Measurements from ENCODE around the gene LRP5. TPM values are rescaled to one million over a fixed set of nuclear protein-coding genes. Genes with fewer than 3 reads are reported as not detected.

Gene LRP5
- total and polyA plus RNA-seq, 12 donors: 10.7 to 277 (median 75.8) TPM

DNA sequence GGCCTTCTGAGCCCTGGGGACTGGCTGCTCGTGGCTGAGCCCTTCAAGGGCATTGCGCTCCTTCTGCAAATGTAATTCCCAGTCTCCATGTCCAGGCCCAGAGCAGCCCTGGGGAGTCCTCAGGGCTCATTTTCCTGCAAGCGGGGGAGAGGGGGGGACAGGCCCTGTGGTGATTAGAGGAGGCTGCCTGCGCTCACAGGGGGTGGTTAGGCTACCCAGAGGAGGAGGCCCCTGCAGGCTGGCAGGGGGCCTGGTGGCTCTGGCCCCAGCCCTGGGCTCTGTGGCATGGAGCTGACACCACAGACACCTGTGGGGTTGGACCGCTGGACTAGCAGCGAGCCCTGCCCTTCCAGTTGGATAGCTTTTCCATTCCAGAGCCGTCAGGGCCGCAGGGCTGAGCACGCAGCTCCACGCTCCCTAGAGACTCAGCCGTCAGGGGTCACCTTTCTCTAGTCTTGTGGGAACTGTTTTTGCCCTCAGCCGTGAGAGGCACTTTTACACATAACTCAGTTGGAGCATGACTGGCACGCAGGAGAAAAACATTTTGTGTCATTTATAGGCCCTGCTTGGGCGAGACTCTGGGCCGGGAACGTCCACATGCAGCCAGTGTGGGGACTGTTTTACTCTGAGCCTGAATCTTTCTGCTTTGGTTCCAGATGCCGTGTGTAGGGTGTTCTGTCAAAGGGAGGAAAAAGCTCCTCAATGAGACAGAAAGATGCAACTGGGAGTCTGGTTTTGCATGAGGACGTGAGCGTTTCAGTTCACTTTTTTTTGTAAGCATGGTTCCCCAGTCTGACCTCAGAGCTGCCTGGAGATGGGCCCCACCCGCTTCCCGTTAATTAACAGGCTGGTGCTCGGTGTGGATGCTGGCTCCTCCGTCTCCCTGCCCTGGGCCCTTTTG, 58.1 kb downstream of the LRP5 start:
- intact Hi-C loops (cut with DNase I): loop anchor here in 1 of 2 donors (5.0 kb wide), 1 partner anchor 58 kb away; the partner anchor contains the start of gene LRP5
- Histone ChIP-seq H3K4me3 (no peak overlapping the region), H3K9me3 (replicated peaks in 1 of 3) (no peaks in the 10 kb centered on the region), H3K36me3 (replicated peaks in 1 of 2) (peaks cover 0 to 23% of the 10 kb centered on the region in 2 donors), H3K27ac (peak overlapping the region in 2 of 5 donors; percentile 58 to 93), H3K27me3 (no peaks in the 10 kb centered on the region), H3K4me1 (replicated peaks in 1 of 2) (peaks cover 20 to 51% of the 10 kb centered on the region in 2 donors)
- no peak for DNase-seq
- TF ChIP-seq, protein P1, sequence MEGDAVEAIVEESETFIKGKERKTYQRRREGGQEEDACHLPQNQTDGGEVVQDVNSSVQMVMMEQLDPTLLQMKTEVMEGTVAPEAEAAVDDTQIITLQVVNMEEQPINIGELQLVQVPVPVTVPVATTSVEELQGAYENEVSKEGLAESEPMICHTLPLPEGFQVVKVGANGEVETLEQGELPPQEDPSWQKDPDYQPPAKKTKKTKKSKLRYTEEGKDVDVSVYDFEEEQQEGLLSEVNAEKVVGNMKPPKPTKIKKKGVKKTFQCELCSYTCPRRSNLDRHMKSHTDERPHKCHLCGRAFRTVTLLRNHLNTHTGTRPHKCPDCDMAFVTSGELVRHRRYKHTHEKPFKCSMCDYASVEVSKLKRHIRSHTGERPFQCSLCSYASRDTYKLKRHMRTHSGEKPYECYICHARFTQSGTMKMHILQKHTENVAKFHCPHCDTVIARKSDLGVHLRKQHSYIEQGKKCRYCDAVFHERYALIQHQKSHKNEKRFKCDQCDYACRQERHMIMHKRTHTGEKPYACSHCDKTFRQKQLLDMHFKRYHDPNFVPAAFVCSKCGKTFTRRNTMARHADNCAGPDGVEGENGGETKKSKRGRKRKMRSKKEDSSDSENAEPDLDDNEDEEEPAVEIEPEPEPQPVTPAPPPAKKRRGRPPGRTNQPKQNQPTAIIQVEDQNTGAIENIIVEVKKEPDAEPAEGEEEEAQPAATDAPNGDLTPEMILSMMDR (IDR thresholded peaks at IDR 0.05): no peak
- no peak for TF ChIP-seq POLR2A (IDR thresholded peaks at IDR 0.05)
- 68 to 70% (median 69%) methylated on average over 17 to 23 of the region's 23 CpGs for WGBS, 4 donors

DNA sequence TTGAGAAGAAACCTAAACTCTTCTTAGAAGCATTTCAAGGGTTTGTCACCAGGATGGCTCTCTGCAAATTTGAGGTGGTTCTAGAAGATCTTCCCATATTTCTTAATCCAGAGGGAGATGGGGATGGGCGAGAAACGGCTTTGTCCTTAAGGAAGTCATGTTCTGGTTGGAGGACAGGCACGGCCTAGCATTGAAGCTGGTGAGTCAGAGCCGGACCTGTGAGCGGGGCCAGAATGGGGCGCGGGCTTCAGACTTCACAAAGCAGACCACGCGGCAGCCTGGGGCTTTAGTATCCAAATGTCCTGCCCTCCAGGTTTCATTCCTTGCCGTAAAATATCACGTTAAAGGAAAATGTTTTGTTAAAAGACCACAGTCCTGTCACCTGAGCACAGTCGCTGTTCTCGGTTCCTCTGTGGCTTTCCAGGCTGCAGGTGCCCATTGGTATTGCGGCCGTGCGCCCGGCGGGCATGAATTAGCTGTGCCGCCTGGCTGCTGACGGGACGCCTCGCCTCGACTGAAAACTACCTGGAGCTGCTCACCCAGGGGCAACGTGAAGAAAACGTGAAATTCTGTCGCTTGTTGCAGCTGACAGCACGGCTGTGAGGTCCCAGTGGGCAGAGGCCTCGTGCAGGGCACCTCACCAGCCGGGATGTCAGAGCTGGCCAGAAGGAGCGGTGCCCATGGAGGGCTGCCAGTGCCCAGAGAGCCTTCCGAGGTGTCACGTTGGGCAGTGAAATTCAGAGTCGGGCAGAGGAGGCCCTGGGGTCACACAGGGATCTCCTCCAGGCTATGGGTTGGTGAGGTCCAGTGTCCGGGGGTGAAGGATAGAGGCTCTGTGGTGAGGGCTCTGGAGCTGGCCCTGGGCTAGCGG, 59.0 kb downstream of the LRP5 start:
- no peaks in the 10 kb centered on the region for H3K9me3 ChIP-seq (replicated peaks in 1 of 3)
- H3K4me3 ChIP-seq: no peak overlapping the region
- peak overlapping the region in 2 of 5 donors; percentile 58 to 93 for H3K27ac ChIP-seq
- TF ChIP-seq POLR2A (IDR thresholded peaks at IDR 0.05): no peak
- TF ChIP-seq, protein P1 (IDR thresholded peaks at IDR 0.05): peak in 1 of 6 experiments; percentile 2
- no peaks in the 10 kb centered on the region for H3K27me3 ChIP-seq
- 65 to 82% (median 75%) methylated on average over 30 to 35 of the region's 35 CpGs for whole genome bisulfite sequencing, 4 donors
- H3K4me1 ChIP-seq (replicated peaks in 1 of 2): peaks cover 20 to 53% of the 10 kb centered on the region in 2 donors
- H3K36me3 ChIP-seq (replicated peaks in 1 of 2): peaks cover 0 to 20% of the 10 kb centered on the region in 2 donors
- intact Hi-C loops (cut with DNase I): loop anchor here in 1 of 2 donors (5.0 kb wide), 1 partner anchor 59 kb away; the partner anchor contains the start of gene LRP5
- DNase-seq: peak in 5 of 7 donors; percentile 62 to 79 (median 73)

- intact Hi-C loops (cut with DNase I): loop anchor here in 1 of 2 donors (5.0 kb wide), 1 partner anchor 60 kb away; the partner anchor contains the start of gene LRP5
- peak in 2 of 7 donors; percentile 49 to 55 for DNase-seq
These were observed 59.7 kb downstream of the LRP5 start for GRCh38 chr11:68372114-68372513.

More at GRCh38 chr11:68372114-68372513, 59.7 kb downstream of the LRP5 start:
- 77 to 85% (median 80%) methylated on average over 21 of the region's 21 CpGs for WGBS, 4 donors
- H3K36me3 ChIP-seq (replicated peaks in 1 of 2): peaks cover 0 to 13% of the 10 kb centered on the region in 2 donors
- no peak overlapping the region for H3K4me3 ChIP-seq
- H3K27me3 ChIP-seq: no peaks in the 10 kb centered on the region
- no peaks in the 10 kb centered on the region for H3K9me3 ChIP-seq (replicated peaks in 1 of 3)
- TF ChIP-seq, protein P1 (IDR thresholded peaks at IDR 0.05): no peak
- TF ChIP-seq POLR2A (IDR thresholded peaks at IDR 0.05): no peak
- H3K4me1 ChIP-seq (replicated peaks in 1 of 2): peaks cover 22 to 60% of the 10 kb centered on the region in 2 donors
- H3K27ac ChIP-seq: peak overlapping the region in 1 of 5 donors; percentile 93

Measured in adrenal gland (tissue), 12 donors.